Naive thymus-derived CD4-positive, alpha-beta T cell (primary cell): Measurements from ENCODE around the gene USP12. TPM values are rescaled to one million over a fixed set of nuclear protein-coding genes. Genes with fewer than 3 reads are reported as not detected.

ENCODE experiments used
- ATAC-seq: fragments of 150-1000 bp; cut with Tn5 transposase; 2 replicates; pipeline ENCODE4 v1.10.0; 2021; ENCODE audit warnings: mild to moderate bottlenecking, moderate library complexity
- CTCF ChIA-PET: fragments of 350-600 bp; sonication (Branson Sonifier 250); formaldehyde crosslinking; loops from one replicate; lab custom pipeline; 2021; ENCODE audit warnings: antibody characterized with exemption; lab: Charles Lee
- POLR2A ChIA-PET: fragments of 350-600 bp; sonication (Branson Sonifier 250); formaldehyde crosslinking; loops from one replicate; lab custom pipeline; 2021; ENCODE audit warnings: antibody characterized with exemption, inconsistent platforms; lab: Charles Lee
- DNase-seq, 9 donors: peaks; one replicate each; pipeline versions ENCODE4 v3.0.0 to v3.0.0-alpha.2; 2020 to 2022; ENCODE audit warnings: mixed read lengths in 1 of 9
- H3K27ac ChIP-seq: one replicate; pipeline ENCODE4 v1.7.0; 2013; ENCODE audit warnings: mild to moderate bottlenecking, low read depth, low read length, moderate library complexity
- H3K27me3 ChIP-seq, 2 donors: one replicate each; pipeline ENCODE4 v1.7.0; 2013; ENCODE audit warnings: low read length in 2 of 2, mild to moderate bottlenecking in 2 of 2, moderate library complexity in 2 of 2; ENCODE audit not compliant: control insufficient read depth in 2 of 2, insufficient read depth in 2 of 2
- H3K36me3 ChIP-seq, 3 experiments: 1 replicate in 2 of 3; 2 replicates in 1 of 3; pipeline ENCODE4 v1.7.0; 2013; ENCODE audit warnings: low read length in 3 of 3, mild to moderate bottlenecking in 3 of 3, moderate library complexity in 1 of 3; ENCODE audit not compliant: insufficient read depth in 3 of 3, control insufficient read depth in 2 of 3
- H3K4me1 ChIP-seq, 2 donors: one replicate each; pipeline ENCODE4 v1.7.0; 2013; ENCODE audit warnings: low read length in 2 of 2, mild to moderate bottlenecking in 2 of 2, moderate library complexity in 1 of 2; ENCODE audit not compliant: control insufficient read depth in 2 of 2, insufficient read depth in 2 of 2
- H3K4me3 ChIP-seq: 2 replicates; pipeline ENCODE4 v1.7.0; 2013; ENCODE audit warnings: mild to moderate bottlenecking, low read length
- H3K9me3 ChIP-seq, 3 experiments: 1 replicate in 2 of 3; 2 replicates in 1 of 3; pipeline ENCODE4 v1.7.0; 2013; ENCODE audit warnings: low read length in 3 of 3; ENCODE audit not compliant: control insufficient read depth in 2 of 3
- H3K27ac Mint-ChIP-seq, 9 donors: one replicate each; pipeline ENCODE4 v1.8.0; 2020 to 2022; ENCODE audit warnings: mixed read lengths in 9 of 9, mild to moderate bottlenecking in 8 of 9, moderate library complexity in 5 of 9, inconsistent platforms in 2 of 9
- H3K27me3 Mint-ChIP-seq, 5 donors: one replicate each; pipeline ENCODE4 v1.8.0; 2021 to 2022; ENCODE audit warnings: mixed read lengths in 5 of 5, mild to moderate bottlenecking in 1 of 5
- H3K36me3 Mint-ChIP-seq, 5 donors: one replicate each; pipeline ENCODE4 v1.8.0; 2020 to 2022; ENCODE audit warnings: mixed read lengths in 5 of 5, mild to moderate bottlenecking in 3 of 5, inconsistent platforms in 1 of 5
- H3K4me1 Mint-ChIP-seq, 7 donors: one replicate each; pipeline ENCODE4 v1.8.0; 2020 to 2022; ENCODE audit warnings: mixed read lengths in 7 of 7, mild to moderate bottlenecking in 3 of 7, inconsistent platforms in 1 of 7
- H3K4me3 Mint-ChIP-seq, 10 donors: one replicate each; pipeline ENCODE4 v1.8.0; 2020 to 2022; ENCODE audit warnings: mild to moderate bottlenecking in 10 of 10, mixed read lengths in 10 of 10, moderate library complexity in 6 of 10, inconsistent platforms in 2 of 10
- H3K9me3 Mint-ChIP-seq, 11 donors: one replicate each; pipeline ENCODE4 v1.8.0; 2020 to 2022; ENCODE audit warnings: mixed read lengths in 11 of 11, mild to moderate bottlenecking in 4 of 11, inconsistent platforms in 1 of 11, moderate library complexity in 1 of 11
- intact Hi-C, 2 donors: fragments of 100-400 bp; cut with micrococcal nuclease; formaldehyde crosslinking; loops; one replicate each; pipeline ENCODE4 v1.15.1; 2023
- polyA plus RNA-seq, 2 donors: library from polyadenylated mRNA; unstranded; fragments of 300-500 nt; fragmentation: Illumina TruSeq; gene quantifications; one replicate each; pipeline ENCODE4 v1.2.3, GENCODE V29; 2021
- total RNA-seq, 6 experiments: library from RNA in 5 of 6; stranded (reverse) in 5 of 6; gene quantifications; 1 replicate in 5 of 6; 2 replicates in 1 of 6; pipeline ENCODE4 v1.2.3 and lab custom pipeline; 2021 to 2026

USP12 gene
- total and polyA plus RNA-seq, 7 experiments from 2014 or later = 11.0 to 53.5 (median 24.7) TPM

DNA sequence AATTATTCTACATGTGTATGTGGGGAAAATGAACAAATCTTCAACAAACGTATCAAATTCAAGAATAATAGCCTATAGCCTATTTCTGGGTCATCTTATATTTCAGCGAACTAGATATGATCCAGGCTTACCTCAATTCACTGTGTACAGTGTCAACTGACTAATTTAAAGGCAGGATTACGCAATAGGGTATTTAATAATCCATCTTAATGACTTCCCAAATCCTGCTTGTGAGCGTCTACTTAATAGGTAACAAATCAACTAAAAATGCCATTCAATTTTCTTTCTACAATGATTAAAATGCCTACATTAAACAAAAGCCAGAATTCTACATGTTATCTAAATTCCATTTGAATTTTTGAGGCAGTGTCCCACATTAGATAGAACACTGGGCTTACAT lies 67.0 kb downstream of the USP12 start:
- peaks cover 0 to 2% (median 0%) of the 10 kb centered on the region in 11 donors for H3K9me3 Mint-ChIP-seq
- Histone ChIP-seq H3K4me3 (no peak overlapping the region), H3K27ac (no peak overlapping the region), H3K4me1 (no peaks in the 10 kb centered on the region), H3K27me3 (no peaks in the 10 kb centered on the region), H3K9me3 (no peaks in the 10 kb centered on the region), H3K36me3 (peaks cover 0 to 8% (median 3%) of the 10 kb centered on the region in 3 experiments)
- intact Hi-C loops = no loop called here
- POLR2A ChIA-PET = no interaction called here
- H3K4me1 Mint-ChIP-seq = peaks cover 0 to 18% (median 10%) of the 10 kb centered on the region in 7 donors
- CTCF ChIA-PET = no interaction called here
- no peak overlapping the region for H3K4me3 Mint-ChIP-seq
- DNase-seq (no peak), ATAC-seq (no peak)
- no peak overlapping the region for H3K27ac Mint-ChIP-seq
- H3K36me3 Mint-ChIP-seq = peaks cover 15 to 43% (median 38%) of the 10 kb centered on the region in 5 donors
- H3K27me3 Mint-ChIP-seq = no peaks in the 10 kb centered on the region

DNA sequence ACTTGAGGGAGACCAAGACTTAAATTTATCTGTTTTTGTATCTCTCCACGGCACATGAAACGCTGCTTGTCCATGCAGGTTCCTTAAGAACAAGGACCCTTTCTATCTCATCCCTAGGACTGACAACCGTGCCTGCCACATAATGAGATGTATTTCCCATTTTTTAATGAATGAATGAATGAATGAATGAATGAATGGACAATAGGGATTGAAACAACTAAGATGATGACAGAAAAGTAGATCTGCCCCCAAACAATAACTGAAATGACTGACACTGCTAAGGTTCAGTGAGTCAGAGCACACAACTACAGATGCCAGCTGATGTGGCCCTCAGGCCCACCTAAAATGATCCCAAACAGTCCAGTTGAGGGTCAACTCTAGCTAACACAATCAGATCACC lies 69.8 kb downstream of the USP12 start:
- no peak for ATAC-seq
- ChIA-PET CTCF (no interaction called here), POLR2A (no interaction called here)
- H3K9me3 Mint-ChIP-seq = peaks cover 0 to 2% (median 0%) of the 10 kb centered on the region in 11 donors
- H3K27me3 ChIP-seq = no peaks in the 10 kb centered on the region
- H3K4me1 Mint-ChIP-seq = peaks cover 9 to 23% (median 19%) of the 10 kb centered on the region in 7 donors
- DNase-seq = no peak
- H3K4me3 Mint-ChIP-seq = no peak overlapping the region
- H3K4me1 ChIP-seq = no peaks in the 10 kb centered on the region
- no peak overlapping the region for H3K27ac Mint-ChIP-seq
- no peak overlapping the region for H3K27ac ChIP-seq
- intact Hi-C loops = no loop called here
- H3K36me3 ChIP-seq = peaks cover 0 to 8% (median 3%) of the 10 kb centered on the region in 3 experiments
- H3K36me3 Mint-ChIP-seq = peaks cover 19 to 49% (median 32%) of the 10 kb centered on the region in 5 donors
- no peaks in the 10 kb centered on the region for H3K27me3 Mint-ChIP-seq
- H3K4me3 ChIP-seq = no peak overlapping the region
- H3K9me3 ChIP-seq = no peaks in the 10 kb centered on the region

DNA sequence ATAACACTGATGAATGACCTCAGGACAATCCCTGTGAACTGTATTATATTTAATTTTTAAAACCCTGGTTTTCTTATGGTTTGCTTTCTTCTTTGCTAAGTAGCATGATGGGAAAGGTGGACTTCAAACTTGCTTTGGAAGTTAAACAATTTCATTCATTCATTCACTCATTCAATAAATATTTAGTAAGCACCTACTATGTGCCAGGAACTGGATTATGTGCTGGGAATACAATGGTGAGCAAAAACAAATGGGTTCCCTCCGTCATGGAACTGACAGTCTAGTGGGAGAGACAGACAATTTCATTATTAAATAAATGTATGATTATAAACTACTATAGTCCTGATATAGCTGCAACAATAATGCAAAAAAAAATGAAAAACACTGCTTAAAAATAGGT lies 70.3 kb downstream of the USP12 start:
- ChIA-PET POLR2A (no interaction called here), CTCF (no interaction called here)
- no peak overlapping the region for H3K27ac ChIP-seq
- intact Hi-C loops = no loop called here
- Mint-ChIP-seq H3K4me1 (peaks cover 9 to 21% (median 19%) of the 10 kb centered on the region in 7 donors), H3K36me3 (peaks cover 19 to 47% (median 34%) of the 10 kb centered on the region in 5 donors), H3K9me3 (peaks cover 0 to 2% (median 0%) of the 10 kb centered on the region in 11 donors), H3K4me3 (no peak overlapping the region), H3K27me3 (no peaks in the 10 kb centered on the region), H3K27ac (no peak overlapping the region)
- no peaks in the 10 kb centered on the region for H3K9me3 ChIP-seq
- H3K4me3 ChIP-seq = no peak overlapping the region
- ATAC-seq (no peak), DNase-seq (no peak)
- H3K4me1 ChIP-seq = no peaks in the 10 kb centered on the region
- H3K27me3 ChIP-seq = no peaks in the 10 kb centered on the region
- H3K36me3 ChIP-seq = peaks cover 0 to 8% (median 3%) of the 10 kb centered on the region in 3 experiments

DNA sequence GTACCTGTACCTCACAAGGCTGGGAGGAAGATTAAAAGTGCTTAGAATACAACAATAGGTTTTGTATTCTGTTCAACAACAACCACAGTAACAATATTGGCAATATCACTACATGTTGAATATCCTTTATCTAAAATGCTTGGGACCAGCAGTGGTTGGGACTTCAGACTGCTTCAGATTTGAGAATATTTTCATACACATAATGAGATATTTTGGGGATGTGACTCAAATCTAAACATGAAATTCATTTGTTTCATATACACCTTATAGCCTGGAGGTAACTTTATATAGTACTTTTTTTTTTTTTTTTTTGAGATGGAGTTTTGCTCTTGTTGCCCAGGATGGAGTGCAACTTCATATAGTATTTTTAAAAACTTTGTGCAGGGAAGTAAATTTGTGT lies 73.9 kb downstream of the USP12 start:
- no peaks in the 10 kb centered on the region for H3K27me3 Mint-ChIP-seq
- peaks cover 0 to 2% (median 0%) of the 10 kb centered on the region in 11 donors for H3K9me3 Mint-ChIP-seq
- H3K36me3 Mint-ChIP-seq = peaks cover 23 to 51% (median 36%) of the 10 kb centered on the region in 5 donors
- no peak overlapping the region for H3K27ac Mint-ChIP-seq
- DNase-seq (no peak), ATAC-seq (no peak)
- Histone ChIP-seq H3K27me3 (no peaks in the 10 kb centered on the region), H3K9me3 (no peaks in the 10 kb centered on the region), H3K4me1 (no peaks in the 10 kb centered on the region), H3K4me3 (no peak overlapping the region), H3K36me3 (peaks cover 0 to 15% (median 5%) of the 10 kb centered on the region in 3 experiments), H3K27ac (no peak overlapping the region)
- no peak overlapping the region for H3K4me3 Mint-ChIP-seq
- POLR2A ChIA-PET = no interaction called here
- intact Hi-C loops = loop anchor here (5.0 to 10.0 kb wide), 3 partner anchors 70 to 237 kb away; partner anchors contain the start of gene USP12 (in 1 of the 2)
- H3K4me1 Mint-ChIP-seq = peaks cover 9 to 21% (median 17%) of the 10 kb centered on the region in 7 donors
- CTCF ChIA-PET = no interaction called here

DNA sequence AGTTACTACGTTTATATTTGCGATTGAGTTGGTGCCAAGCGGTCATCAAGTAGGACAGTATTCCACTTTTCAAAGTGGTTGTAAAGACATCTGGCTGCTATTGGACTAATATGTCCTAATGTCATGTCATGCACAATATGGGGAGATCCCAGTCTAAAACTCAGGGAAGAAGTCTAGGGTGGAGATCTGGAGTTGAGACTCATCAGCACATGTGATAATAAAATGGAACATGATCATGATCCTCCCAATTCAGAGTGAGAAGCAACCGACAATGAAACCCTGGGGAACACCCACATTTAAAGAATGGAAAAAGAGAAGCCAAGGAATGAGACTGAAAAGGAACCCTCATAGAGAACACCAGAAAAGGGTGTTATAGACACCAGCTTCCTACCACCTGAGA lies 80.2 kb downstream of the USP12 start:
- ChIA-PET POLR2A (no interaction called here), CTCF (no interaction called here)
- Mint-ChIP-seq H3K36me3 (peaks cover 22 to 71% (median 48%) of the 10 kb centered on the region in 5 donors), H3K9me3 (no peaks in the 10 kb centered on the region), H3K27ac (no peak overlapping the region), H3K27me3 (no peaks in the 10 kb centered on the region), H3K4me3 (no peak overlapping the region), H3K4me1 (peaks cover 0 to 6% (median 2%) of the 10 kb centered on the region in 7 donors)
- intact Hi-C loops = loop anchor here (10.0 kb wide), 2 partner anchors 83 to 243 kb away; partner anchors contain the start of gene USP12 (in 1 of the 2)
- DNase-seq (no peak), ATAC-seq (no peak)
- Histone ChIP-seq H3K27ac (no peak overlapping the region), H3K27me3 (no peaks in the 10 kb centered on the region), H3K4me1 (no peaks in the 10 kb centered on the region), H3K9me3 (no peaks in the 10 kb centered on the region), H3K4me3 (no peak overlapping the region), H3K36me3 (peaks cover 5 to 27% (median 7%) of the 10 kb centered on the region in 3 experiments)

DNA sequence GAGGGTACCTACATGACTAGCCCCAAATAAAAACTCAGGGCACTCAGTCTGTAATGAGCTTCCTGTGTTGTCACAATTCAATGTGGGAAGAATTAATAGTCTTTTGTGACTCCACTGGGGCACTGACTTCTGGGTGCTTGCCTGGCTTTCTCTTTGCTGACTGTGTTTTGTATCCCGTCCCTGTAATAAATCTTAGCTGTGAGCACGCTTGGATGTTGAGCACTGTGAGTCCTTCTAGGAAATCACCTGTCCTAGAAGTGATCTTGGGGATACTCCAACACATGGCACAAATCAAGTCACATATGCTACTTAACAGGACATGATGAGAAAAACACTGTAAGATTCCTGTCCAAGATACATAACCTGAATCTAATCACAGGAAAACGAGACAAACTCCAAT lies 83.0 kb downstream of the USP12 start:
- ChIA-PET CTCF (no interaction called here), POLR2A (no interaction called here)
- Histone ChIP-seq H3K27me3 (no peaks in the 10 kb centered on the region), H3K4me1 (no peaks in the 10 kb centered on the region), H3K4me3 (no peak overlapping the region), H3K36me3 (peaks cover 0 to 19% (median 7%) of the 10 kb centered on the region in 3 experiments), H3K9me3 (no peaks in the 10 kb centered on the region), H3K27ac (no peak overlapping the region)
- no peak overlapping the region for H3K27ac Mint-ChIP-seq
- no peaks in the 10 kb centered on the region for H3K27me3 Mint-ChIP-seq
- H3K9me3 Mint-ChIP-seq = no peaks in the 10 kb centered on the region
- intact Hi-C loops = no loop called here
- peaks cover 0 to 6% (median 2%) of the 10 kb centered on the region in 7 donors for H3K4me1 Mint-ChIP-seq
- no peak overlapping the region for H3K4me3 Mint-ChIP-seq
- DNase-seq (no peak), ATAC-seq (no peak)
- H3K36me3 Mint-ChIP-seq = peaks cover 18 to 63% (median 33%) of the 10 kb centered on the region in 5 donors
